Astrocyte of the spinal cord (primary cell): ENCODE results near the gene SV2B.
A peak's percentile ranks its signal among the peaks of the same experiment; 100 is the strongest.

Experiments used
- DNase-seq: peaks from one replicate; pipeline ENCODE4 v3.0.0; 2011; ENCODE audit warnings: low read depth, low spot score
- H3K4me3 ChIP-seq: 2 replicates; pipeline ENCODE4 v1.5.1; 2011; ENCODE audit warnings: low read depth, mild to moderate bottlenecking, low read length, moderate library complexity
- in situ Hi-C: cut with HindIII; loops from 2 replicates; pipeline ENCODE4 v1.10.0; 2017; ENCODE audit warnings: low sequenced_read_pairs
- TF ChIP-seq, protein P1 (sequence below): IDR thresholded peaks from 2 replicates; pipeline ENCODE4 v1.5.1; 2012; ENCODE audit warnings: low read depth, mild to moderate bottlenecking, low read length, inconsistent platforms

SV2B gene

DNA sequence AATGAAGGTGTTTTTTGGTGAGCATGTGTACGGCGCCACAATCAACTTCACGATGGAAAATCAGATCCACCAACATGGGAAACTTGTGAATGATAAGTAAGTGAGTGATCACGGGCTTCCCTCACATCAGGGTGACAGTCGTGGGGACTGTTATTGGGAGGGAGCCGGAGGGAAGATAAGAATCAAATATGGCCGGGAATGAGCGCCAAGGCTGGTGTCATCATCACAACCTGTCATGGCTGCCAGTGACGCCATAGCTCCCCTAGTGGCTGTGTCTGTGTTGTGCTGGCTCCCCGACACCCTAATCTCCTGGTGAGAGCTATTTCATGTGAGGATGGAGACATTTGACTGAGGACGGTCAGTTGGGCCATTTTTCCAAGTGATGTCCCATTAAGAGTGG lies 168.5 kb downstream of the SV2B start:
- DNase-seq: no peak
- TF ChIP-seq, protein P1, sequence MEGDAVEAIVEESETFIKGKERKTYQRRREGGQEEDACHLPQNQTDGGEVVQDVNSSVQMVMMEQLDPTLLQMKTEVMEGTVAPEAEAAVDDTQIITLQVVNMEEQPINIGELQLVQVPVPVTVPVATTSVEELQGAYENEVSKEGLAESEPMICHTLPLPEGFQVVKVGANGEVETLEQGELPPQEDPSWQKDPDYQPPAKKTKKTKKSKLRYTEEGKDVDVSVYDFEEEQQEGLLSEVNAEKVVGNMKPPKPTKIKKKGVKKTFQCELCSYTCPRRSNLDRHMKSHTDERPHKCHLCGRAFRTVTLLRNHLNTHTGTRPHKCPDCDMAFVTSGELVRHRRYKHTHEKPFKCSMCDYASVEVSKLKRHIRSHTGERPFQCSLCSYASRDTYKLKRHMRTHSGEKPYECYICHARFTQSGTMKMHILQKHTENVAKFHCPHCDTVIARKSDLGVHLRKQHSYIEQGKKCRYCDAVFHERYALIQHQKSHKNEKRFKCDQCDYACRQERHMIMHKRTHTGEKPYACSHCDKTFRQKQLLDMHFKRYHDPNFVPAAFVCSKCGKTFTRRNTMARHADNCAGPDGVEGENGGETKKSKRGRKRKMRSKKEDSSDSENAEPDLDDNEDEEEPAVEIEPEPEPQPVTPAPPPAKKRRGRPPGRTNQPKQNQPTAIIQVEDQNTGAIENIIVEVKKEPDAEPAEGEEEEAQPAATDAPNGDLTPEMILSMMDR: peak; percentile 41
- H3K4me3 ChIP-seq: no peak overlapping the region
- in situ Hi-C loops: no loop called here

DNA sequence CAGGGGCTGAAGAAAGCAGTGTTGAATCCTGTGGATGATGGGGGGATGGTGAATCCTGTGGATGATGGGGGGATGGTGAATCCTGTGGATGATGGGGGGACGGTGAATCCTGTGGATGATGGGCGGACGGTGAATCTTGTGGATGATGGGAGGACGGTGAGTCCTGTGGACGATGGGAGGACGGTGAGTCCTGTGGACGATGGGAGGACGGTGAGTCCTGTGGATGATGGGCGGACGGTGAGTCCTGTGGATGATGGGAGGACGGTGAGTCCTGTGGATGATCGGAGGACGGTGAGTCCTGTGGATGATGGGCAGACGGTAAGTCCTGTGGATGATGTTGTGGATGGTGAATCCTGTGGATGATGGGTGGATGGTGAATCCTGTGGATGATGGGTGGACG lies 170.7 kb downstream of the SV2B start:
- TF ChIP-seq, protein P1: no peak
- H3K4me3 ChIP-seq: no peak overlapping the region
- in situ Hi-C loops: no loop called here
- no peak for DNase-seq

GRCh38 chr15:91271565-91272153 lies 171.6 kb downstream of the SV2B start:
- H3K4me3 ChIP-seq: no peak overlapping the region
- TF ChIP-seq, protein P1: peak; percentile 73
- peak; percentile 73 for DNase-seq
- in situ Hi-C loops: no loop called here

- H3K4me3 ChIP-seq: no peak overlapping the region
- no peak for DNase-seq
- TF ChIP-seq, protein P1: no peak
- in situ Hi-C loops: no loop called here
Measured at GRCh38 chr15:91275844-91276243, 175.8 kb downstream of the SV2B start.

DNA sequence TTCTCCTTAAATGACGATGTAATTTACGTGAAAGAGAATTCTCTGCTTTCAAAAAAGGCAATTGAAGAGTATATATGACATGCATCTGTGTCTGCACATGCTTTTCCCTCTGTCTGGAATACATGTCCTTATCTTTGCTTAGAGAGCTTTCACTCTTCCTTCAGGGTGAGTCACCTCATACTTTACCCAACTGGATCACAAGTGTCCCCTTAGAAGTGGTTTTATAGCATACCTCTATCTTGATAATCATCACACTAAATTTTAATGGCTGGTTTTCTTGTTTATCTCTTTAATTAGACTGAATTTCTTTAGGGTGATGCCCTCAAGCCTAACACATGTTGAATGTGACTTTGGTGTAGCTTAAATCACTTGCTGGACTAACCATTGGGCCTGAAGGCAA lies 178.9 kb downstream of the SV2B start:
- DNase-seq: no peak
- TF ChIP-seq, protein P1: no peak
- no peak overlapping the region for H3K4me3 ChIP-seq
- in situ Hi-C loops: no loop called here

DNA sequence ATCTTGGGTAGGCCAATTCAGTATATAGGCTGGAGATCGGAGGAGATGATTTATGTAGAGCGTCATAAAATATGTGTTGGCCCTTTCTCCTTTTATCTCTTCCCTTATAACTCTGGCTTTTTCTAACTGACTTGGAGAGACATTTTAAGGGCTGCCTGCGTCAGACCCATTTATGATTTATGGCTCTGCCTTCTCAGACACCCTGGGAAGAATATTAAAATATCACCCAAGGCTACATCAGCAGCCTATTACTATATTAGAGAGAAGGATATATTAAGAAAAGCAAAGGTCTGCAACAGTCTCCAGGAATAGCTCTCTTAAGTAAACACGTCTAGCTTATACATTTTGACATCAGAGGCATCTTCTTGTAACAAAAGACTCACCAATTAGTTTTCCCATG lies 179.4 kb downstream of the SV2B start:
- TF ChIP-seq, protein P1: no peak
- no peak overlapping the region for H3K4me3 ChIP-seq
- in situ Hi-C loops: no loop called here
- DNase-seq: no peak

- no peak for DNase-seq
- in situ Hi-C loops: no loop called here
- TF ChIP-seq, protein P1: no peak
- no peak overlapping the region for H3K4me3 ChIP-seq
Measured at GRCh38 chr15:91281947-91282346, 181.9 kb downstream of the SV2B start.
